GM21447 (cell line): ENCODE measurements around the gene C20orf204.
"Not testable (repeated sequence)": the region's sequence is repeated elsewhere in the genome, so short reads cannot be mapped to it uniquely, and the experiment has no call there.

Experiments used
- ATAC-seq: cut with Tn5 transposase; IDR thresholded peaks from one replicate; pipeline ENCODE4 v1.9.1; 2021; ENCODE audit not compliant: unreplicated experiment

Gene C20orf204, protein sequence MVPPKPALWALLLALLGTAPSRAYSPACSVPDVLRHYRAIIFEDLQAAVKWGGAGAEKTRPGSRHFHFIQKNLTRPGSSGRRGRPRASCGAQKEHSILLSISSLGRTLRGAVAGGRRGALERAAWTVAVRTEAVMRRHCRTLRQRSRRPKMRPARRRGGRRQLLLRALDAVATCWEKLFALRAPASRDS

GRCh38 chr20:64035933-64036345, at the start of gene C20orf204:
TSS of gene C20orf204 (plus strand) at chr20:64036182. CDS start at chr20:64036324, 142 bp downstream.
- ATAC-seq: no peak

GRCh38 chr20:64000906-64001305, 35.1 kb upstream of the C20orf204 start:
- no peak for ATAC-seq

DNA sequence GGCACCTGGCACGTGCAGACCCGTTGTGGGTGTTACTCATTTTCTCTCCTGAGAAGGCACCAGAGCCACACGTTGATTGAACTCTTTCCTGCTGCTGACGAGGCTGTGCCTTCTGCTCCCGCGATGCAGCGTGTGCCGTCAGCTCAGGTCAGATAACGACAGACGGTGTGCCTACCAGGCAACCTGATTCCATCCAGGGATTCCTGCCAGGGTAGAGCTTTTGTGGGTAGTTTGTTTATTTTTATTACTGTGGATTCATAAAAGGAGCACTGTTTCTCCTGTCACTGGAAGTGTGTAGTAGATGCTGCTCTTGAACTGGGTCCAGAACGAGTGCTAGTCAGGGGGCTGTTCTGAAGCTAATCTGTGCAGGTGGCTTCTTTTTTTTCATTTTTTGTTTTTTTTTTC, 34.4 kb upstream of the C20orf204 start:
- no peak for ATAC-seq

DNA sequence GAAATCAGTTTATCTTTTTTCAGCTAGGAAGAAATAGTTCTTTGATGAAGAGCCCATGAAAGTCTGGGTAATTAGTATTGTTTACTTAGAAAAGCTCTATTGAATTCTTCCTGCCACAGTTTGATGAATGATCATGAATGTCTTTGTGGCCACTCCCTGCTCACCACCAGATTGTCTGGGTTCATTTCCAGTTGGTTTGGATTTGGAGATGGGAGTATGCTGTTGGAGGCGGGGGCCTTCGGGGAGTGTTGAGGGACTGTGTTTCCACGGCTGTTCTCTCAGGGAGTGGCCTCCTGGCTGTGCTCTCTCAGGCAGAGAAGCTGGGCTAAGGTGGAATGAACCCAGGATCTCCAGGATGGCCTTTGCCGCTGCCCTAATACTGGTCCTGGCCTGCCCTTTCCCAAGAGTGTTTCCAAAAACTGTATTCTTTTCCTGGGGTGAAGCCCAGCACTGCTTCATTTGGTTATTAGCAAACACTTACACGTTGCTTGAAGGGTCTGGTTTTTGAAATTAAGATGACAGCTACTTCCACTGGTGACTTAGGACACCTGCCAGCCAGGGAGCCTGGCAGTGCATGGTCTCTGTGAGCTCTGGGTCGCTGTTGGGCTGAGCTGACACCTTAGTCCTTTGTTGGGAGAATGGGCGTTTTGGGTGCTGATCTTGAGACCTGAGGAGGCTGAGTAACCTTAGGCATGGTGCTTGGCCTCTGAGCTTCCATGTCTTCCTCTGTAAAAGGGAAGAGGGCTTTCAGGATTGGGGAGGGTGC, 31.8 kb upstream of the C20orf204 start:
- no peak for ATAC-seq

GRCh38 chr20:64005394-64005793, 30.6 kb upstream of the C20orf204 start:
- no peak for ATAC-seq

GRCh38 chr20:64006490-64006889, 29.5 kb upstream of the C20orf204 start:
- ATAC-seq: no peak

DNA sequence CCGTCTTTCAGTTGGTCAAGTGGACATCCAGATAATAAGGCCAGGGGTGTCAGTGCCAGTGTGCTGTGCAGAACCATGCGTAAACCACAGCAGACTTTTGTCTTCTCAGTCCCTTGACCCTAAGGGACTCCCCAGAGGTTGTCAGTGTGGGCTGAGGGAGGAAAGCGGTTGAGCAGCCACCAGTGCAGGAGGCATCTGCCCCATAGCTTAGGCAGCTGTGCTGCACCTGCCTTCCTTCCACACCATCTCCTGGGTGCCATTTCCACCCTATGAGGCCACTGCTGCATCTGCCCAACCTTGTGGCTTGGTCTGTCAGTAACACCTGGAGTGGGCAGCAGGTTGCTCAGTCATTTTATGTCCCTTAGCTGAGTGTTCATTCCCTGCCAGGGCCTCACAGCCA, 29.1 kb upstream of the C20orf204 start:
- no peak for ATAC-seq

- no peak for ATAC-seq
Measured at GRCh38 chr20:64009811-64010387, 26.1 kb upstream of the C20orf204 start.

DNA sequence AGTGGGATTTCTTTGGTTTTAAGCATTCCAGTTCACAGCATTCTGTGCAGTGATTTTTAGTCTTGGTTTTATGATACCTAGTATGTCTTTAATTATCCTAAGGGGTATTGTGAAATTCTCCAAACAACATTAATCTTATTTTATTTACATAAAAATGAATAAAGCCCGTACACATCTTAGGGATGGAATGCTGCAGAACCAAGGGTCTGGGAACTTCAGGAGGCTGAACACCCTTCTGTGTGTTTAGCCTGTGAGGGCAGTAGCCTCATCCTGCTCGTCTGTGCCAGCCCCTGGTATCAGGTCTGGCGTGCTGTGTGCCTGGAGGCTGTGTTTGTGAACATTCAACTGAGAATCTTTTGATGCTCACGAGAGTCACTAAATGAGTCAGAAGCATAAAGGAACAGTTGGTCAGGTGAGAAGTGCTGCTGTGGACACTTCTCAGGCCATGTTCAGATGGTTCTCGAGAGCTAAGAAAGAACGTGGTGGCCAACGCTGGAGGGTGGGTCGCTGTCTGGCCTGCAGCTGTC, 25.2 kb upstream of the C20orf204 start:
- no peak for ATAC-seq

DNA sequence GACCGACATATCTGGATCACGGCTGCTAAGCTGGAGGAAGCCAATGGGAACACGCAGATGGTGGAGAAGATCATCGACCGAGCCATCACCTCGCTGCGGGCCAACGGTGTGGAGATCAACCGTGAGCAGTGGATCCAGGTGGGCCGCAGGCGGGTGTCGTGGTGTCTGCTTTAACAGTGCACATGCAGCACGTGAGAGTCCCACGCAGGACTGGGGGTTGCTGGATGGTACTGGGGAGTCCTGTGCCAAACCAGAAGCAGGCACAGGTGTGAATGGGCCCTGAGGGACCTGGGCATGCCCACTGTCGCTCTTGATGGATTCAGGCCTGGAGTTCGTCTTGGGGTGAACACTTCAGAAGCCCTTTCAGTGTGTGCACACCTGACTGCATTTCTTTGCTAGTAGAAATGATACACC, 24.6 kb upstream of the C20orf204 start:
- no peak for ATAC-seq

DNA sequence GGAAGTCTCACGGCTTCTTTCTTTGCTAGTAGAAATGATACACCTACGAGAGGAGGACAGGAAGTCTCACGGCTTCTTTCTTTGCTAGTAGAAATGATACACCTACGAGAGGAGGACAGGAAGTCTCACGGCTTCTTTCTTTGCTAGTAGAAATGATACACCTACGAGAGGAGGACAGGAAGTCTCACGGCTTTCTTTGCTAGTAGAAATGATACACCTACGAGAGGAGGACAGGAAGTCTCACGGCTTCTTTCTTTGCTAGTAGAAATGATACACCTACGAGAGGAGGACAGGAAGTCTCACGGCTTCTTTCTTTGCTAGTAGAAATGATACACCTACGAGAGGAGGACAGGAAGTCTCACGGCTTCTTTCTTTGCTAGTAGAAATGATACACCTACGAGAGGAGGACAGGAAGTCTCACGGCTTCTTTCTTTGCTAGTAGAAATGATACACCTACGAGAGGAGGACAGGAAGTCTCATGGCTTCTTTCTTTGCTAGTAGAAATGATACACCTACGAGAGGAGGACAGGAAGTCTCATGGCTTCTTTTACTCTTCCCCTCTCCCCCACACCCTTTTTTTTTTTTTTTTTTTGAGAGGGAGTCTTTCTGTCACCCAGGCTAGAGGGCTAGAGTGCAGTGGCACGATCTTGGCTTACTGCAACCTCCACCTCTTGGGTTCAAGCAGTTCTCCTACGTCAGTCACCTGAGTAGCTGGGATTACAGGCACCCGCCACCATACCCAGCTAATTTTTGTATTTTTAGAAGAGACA, 23.4 kb upstream of the C20orf204 start:
- not testable (repeated sequence) for ATAC-seq

GRCh38 chr20:64015635-64016034, 20.3 kb upstream of the C20orf204 start:
- no peak for ATAC-seq

- ATAC-seq: no peak
Measured at GRCh38 chr20:64021124-64021975, 14.6 kb upstream of the C20orf204 start.

GRCh38 chr20:64022671-64023360, 13.2 kb upstream of the C20orf204 start:
- ATAC-seq: no peak

- ATAC-seq: no peak
Measured at GRCh38 chr20:64023361-64024140, 12.4 kb upstream of the C20orf204 start.

DNA sequence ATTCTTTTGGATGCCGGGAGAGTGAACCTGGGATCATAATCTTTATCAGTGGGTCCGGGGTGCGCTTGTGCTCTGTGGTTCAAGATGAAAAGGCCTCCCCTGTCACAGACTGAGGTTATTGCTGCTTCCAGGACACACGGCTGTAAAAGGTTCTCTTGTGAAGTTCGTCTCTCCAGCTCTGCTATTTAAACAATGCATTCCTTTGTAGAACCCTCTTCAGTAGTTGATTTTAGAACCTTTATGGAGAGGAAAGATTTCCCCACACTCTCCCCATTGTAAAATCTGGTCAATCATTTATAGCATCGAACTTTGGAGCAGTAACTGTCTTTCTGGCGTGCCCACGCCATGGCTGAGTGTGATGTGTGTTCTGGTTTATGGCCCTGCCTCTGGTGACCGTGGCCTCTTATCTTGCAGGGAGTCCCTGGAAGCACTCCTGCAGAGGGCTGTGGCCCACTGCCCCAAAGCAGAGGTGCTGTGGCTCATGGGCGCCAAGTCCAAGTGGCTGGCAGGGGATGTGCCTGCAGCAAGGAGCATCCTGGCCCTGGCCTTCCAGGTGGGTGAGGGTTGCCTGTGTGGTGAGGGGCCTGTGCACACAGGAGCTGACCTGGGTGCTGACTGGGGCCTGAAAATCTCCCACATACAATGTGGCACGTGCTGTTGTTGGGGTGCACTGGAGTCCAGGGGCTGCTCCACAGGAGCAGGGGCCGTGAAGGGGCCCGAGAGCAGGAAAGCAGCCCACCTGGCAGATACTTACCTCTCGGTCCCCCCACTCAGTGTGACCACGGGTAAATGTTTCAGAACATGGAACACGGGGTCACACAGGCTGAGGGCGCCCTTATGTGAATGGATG, 11.6 kb upstream of the C20orf204 start:
- ATAC-seq: no peak

DNA sequence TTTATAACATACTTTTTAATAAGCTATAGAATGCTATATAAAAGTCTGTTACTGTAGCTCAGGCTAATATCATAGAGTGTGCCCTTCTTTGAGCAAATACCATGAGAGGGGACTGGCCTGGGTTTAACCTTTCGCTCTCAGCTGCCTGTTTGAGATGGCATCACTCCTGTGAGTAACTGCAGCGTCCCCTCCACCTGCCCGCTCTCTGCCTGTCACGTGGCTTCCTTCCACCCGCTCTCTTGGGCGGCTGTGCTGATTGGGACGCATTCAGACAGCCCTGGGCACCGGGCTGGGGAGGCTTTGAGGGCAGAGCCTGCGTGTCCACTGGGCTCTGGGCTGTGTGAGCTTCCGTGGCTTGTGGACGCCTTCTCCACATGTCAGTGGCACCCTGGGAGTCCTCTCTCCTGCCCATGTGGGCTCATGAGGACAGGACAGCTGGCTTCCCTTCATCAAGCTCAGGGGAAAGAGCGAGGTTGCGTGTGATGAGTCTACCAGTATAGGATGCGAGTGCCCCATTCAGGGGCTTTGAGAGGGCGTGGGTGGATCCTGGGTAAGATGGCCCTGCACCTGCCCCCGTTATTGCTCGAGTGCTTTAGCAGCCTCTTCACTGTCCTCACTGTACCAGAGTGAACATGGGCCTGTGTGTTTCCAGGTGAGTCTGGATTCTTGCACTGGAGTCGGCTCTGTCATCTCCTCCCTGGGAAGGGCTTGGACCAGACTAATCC, 10.7 kb upstream of the C20orf204 start:
- no peak for ATAC-seq
